Activated CD4-positive, alpha-beta T cell treated with anti-CD3 and anti-CD28 coated beads for 36 hours (primary cell): ENCODE data around the gene OR5T1. TPM values are rescaled to one million over a fixed set of nuclear protein-coding genes. Genes with fewer than 3 reads are reported as not detected.

Experiments used
- ATAC-seq: fragments of 200-7000 bp; cut with Tn5 transposase; one replicate; pipeline ENCODE4 v1.10.0; 2021; ENCODE audit warnings: mild to moderate bottlenecking, moderate library complexity
- CTCF ChIA-PET: fragments of 350-600 bp; sonication (Branson Sonifier 250); formaldehyde crosslinking; loops from one replicate; lab custom pipeline; 2021; ENCODE audit warnings: antibody characterized with exemption; lab: Charles Lee
- POLR2A ChIA-PET: fragments of 350-600 bp; sonication (Branson Sonifier 250); formaldehyde crosslinking; loops from one replicate; lab custom pipeline; 2021; ENCODE audit warnings: antibody characterized with exemption, inconsistent platforms; lab: Charles Lee
- DNase-seq: peaks from one replicate; pipeline ENCODE4 v3.0.0-alpha.2; 2020
- H3K27ac Mint-ChIP-seq: one replicate; pipeline ENCODE4 v1.8.0; 2021; ENCODE audit warnings: mixed read lengths
- H3K27me3 Mint-ChIP-seq: one replicate; pipeline ENCODE4 v1.8.0; 2021; ENCODE audit warnings: mixed read lengths
- H3K36me3 Mint-ChIP-seq: one replicate; pipeline ENCODE4 v1.8.0; 2021; ENCODE audit warnings: low read depth, mixed read lengths
- H3K4me1 Mint-ChIP-seq: one replicate; pipeline ENCODE4 v1.8.0; 2021; ENCODE audit warnings: mixed read lengths
- H3K4me3 Mint-ChIP-seq: one replicate; pipeline ENCODE4 v1.8.0; 2021; ENCODE audit warnings: mild to moderate bottlenecking, moderate library complexity, mixed read lengths
- H3K9me3 Mint-ChIP-seq: one replicate; pipeline ENCODE4 v1.8.0; 2021; ENCODE audit warnings: low read depth, mixed read lengths
- intact Hi-C, 2 experiments: fragments of 100-400 bp; cut with DNase I in 1 of 2; cut with micrococcal nuclease in 1 of 2; formaldehyde crosslinking; loops; one replicate each; pipeline versions ENCODE4 v1.14.2 to v1.15.1; 2022 to 2024; cut with DNase I, micrococcal nuclease
- total RNA-seq, 2 experiments: library from RNA; stranded (reverse); gene quantifications; one replicate each; pipeline ENCODE4 v1.2.3, GENCODE V29; 2021

OR5T1 gene
- not detected for total RNA-seq

GRCh38 chr11:56273854-56274253 lies at the start of gene OR5T1:
Gene OR5T1 (plus strand): TSS chr11:56274154. CDS start chr11:56275639, 1,485 bp downstream.
- DNase-seq (no peak), ATAC-seq (no peak)
- no peaks in the 10 kb centered on the region for H3K4me1 Mint-ChIP-seq
- intact Hi-C loops: no loop called here
- no peak within 1 kb of the TSS for H3K27ac Mint-ChIP-seq
- no peak within 1 kb of the TSS for H3K4me3 Mint-ChIP-seq
- ChIA-PET CTCF (no interaction called here), POLR2A (no interaction called here)
- H3K36me3 Mint-ChIP-seq: no peaks in the 10 kb centered on the region
- H3K9me3 Mint-ChIP-seq: peaks cover 16% of the 10 kb centered on the region
- no peaks in the 10 kb centered on the region for H3K27me3 Mint-ChIP-seq

- no peak for DNase-seq
- H3K36me3 Mint-ChIP-seq: no peaks in the 10 kb centered on the region
- no peak within 1 kb of the TSS for H3K27ac Mint-ChIP-seq
- no peak for ATAC-seq
- intact Hi-C loops: no loop called here
- H3K4me3 Mint-ChIP-seq: no peak within 1 kb of the TSS
- no peaks in the 10 kb centered on the region for H3K4me1 Mint-ChIP-seq
- no peaks in the 10 kb centered on the region for H3K27me3 Mint-ChIP-seq
- POLR2A ChIA-PET: no interaction called here
- CTCF ChIA-PET: no interaction called here
- H3K9me3 Mint-ChIP-seq: peaks cover 19% of the 10 kb centered on the region
Measured at GRCh38 chr11:56234155-56234554, 39.8 kb upstream of the OR5T1 start, which contains the start of gene OR5T2. Gene OR5T2 (minus strand): TSS chr11:56234255. CDS start chr11:56233062, 1,193 bp downstream.

- ChIA-PET CTCF (no interaction called here), POLR2A (no interaction called here)
- Mint-ChIP-seq H3K9me3 (peaks cover 15% of the 10 kb centered on the region), H3K36me3 (no peaks in the 10 kb centered on the region), H3K27ac (no peak within 1 kb of the TSS), H3K4me3 (no peak within 1 kb of the TSS), H3K4me1 (no peaks in the 10 kb centered on the region), H3K27me3 (no peaks in the 10 kb centered on the region)
- no peak for DNase-seq
- intact Hi-C loops: no loop called here
- ATAC-seq: no peak
Measured at GRCh38 chr11:56251954-56252353, 22.0 kb upstream of the OR5T1 start, which contains the start of gene OR5T3. Gene OR5T3 (plus strand): TSS chr11:56252254. CDS start chr11:56252254, 0 bp downstream.

- ATAC-seq (no peak), DNase-seq (no peak)
- Mint-ChIP-seq H3K27ac (no peak overlapping the region), H3K9me3 (peaks cover 19% of the 10 kb centered on the region), H3K4me1 (no peaks in the 10 kb centered on the region), H3K4me3 (no peak overlapping the region), H3K27me3 (no peaks in the 10 kb centered on the region), H3K36me3 (peaks cover 2% of the 10 kb centered on the region)
- intact Hi-C loops: no loop called here
- ChIA-PET CTCF (no interaction called here), POLR2A (no interaction called here)
Measured at GRCh38 chr11:56271092-56271491, 2.9 kb upstream of the OR5T1 start.

GRCh38 chr11:56292154-56292553 lies 18.2 kb downstream of the OR5T1 start, which contains the start of gene OR8H1:
Gene OR8H1 (minus strand): TSS chr11:56292254. CDS start chr11:56291062, 1,192 bp downstream.
- CTCF ChIA-PET: no interaction called here
- intact Hi-C loops: no loop called here
- POLR2A ChIA-PET: no interaction called here
- Mint-ChIP-seq H3K36me3 (no peaks in the 10 kb centered on the region), H3K27me3 (no peaks in the 10 kb centered on the region), H3K4me1 (no peaks in the 10 kb centered on the region), H3K9me3 (peaks cover 16% of the 10 kb centered on the region), H3K27ac (no peak within 1 kb of the TSS), H3K4me3 (no peak within 1 kb of the TSS)
- ATAC-seq (no peak), DNase-seq (no peak)

- peaks cover 12% of the 10 kb centered on the region for H3K9me3 Mint-ChIP-seq
- H3K36me3 Mint-ChIP-seq: no peaks in the 10 kb centered on the region
- H3K4me1 Mint-ChIP-seq: no peaks in the 10 kb centered on the region
- ChIA-PET POLR2A (no interaction called here), CTCF (no interaction called here)
- no peak overlapping the region for H3K4me3 Mint-ChIP-seq
- ATAC-seq (no peak), DNase-seq (no peak)
- H3K27me3 Mint-ChIP-seq: no peaks in the 10 kb centered on the region
- intact Hi-C loops: no loop called here
- no peak overlapping the region for H3K27ac Mint-ChIP-seq
Measured at GRCh38 chr11:56296898-56297297, 22.9 kb downstream of the OR5T1 start.

- no peaks in the 10 kb centered on the region for H3K27me3 Mint-ChIP-seq
- ChIA-PET POLR2A (no interaction called here), CTCF (no interaction called here)
- intact Hi-C loops: no loop called here
- ATAC-seq (no peak), DNase-seq (no peak)
- peaks cover 25% of the 10 kb centered on the region for H3K9me3 Mint-ChIP-seq
- H3K27ac Mint-ChIP-seq: no peak overlapping the region
- no peak overlapping the region for H3K4me3 Mint-ChIP-seq
- H3K4me1 Mint-ChIP-seq: no peaks in the 10 kb centered on the region
- no peaks in the 10 kb centered on the region for H3K36me3 Mint-ChIP-seq
Measured at GRCh38 chr11:56307836-56308235, 33.9 kb downstream of the OR5T1 start.

- intact Hi-C loops: no loop called here
- Mint-ChIP-seq H3K36me3 (no peaks in the 10 kb centered on the region), H3K9me3 (peaks cover 15% of the 10 kb centered on the region), H3K27ac (no peak within 1 kb of the TSS), H3K4me1 (no peaks in the 10 kb centered on the region), H3K27me3 (no peaks in the 10 kb centered on the region), H3K4me3 (no peak within 1 kb of the TSS)
- ATAC-seq (no peak), DNase-seq (no peak)
- ChIA-PET POLR2A (no interaction called here), CTCF (no interaction called here)
Measured at GRCh38 chr11:56314844-56315243, 40.9 kb downstream of the OR5T1 start, which contains the start of gene OR8K3. Gene OR8K3 (plus strand): TSS chr11:56315144. CDS start chr11:56318307, 3,163 bp downstream.

Other genes starting within 250 kb of the OR5T1 start
- not detected for gene OR5AS1, start 246.5 kb upstream of the OR5T1 start, total RNA-seq
- not detected for gene OR8I2, start 180.8 kb upstream of the OR5T1 start, total RNA-seq
- not detected for gene OR8H2, start 170.5 kb upstream of the OR5T1 start, total RNA-seq
- gene OR8H3, start 151.8 kb upstream of the OR5T1 start, total RNA-seq: not detected
- gene OR8J3, start 134.0 kb upstream of the OR5T1 start, total RNA-seq: not detected
- not detected for gene OR8K5, start 113.8 kb upstream of the OR5T1 start, total RNA-seq
- not detected for gene OR5J2, start 97.5 kb upstream of the OR5T1 start, total RNA-seq
- not detected for gene OR5T2, start 39.9 kb upstream of the OR5T1 start, total RNA-seq
- gene OR5T3, start 21.9 kb upstream of the OR5T1 start, total RNA-seq: not detected
- not detected for gene OR8H1, start 18.1 kb downstream of the OR5T1 start, total RNA-seq
- gene OR8K3, start 41.0 kb downstream of the OR5T1 start, total RNA-seq: not detected
- gene OR8K1, start 71.9 kb downstream of the OR5T1 start, total RNA-seq: not detected
- gene OR8J1, start 80.1 kb downstream of the OR5T1 start, total RNA-seq: not detected
- not detected for gene OR8U1, start 101.5 kb downstream of the OR5T1 start, total RNA-seq
- not detected for gene OR5AL1, start 138.5 kb downstream of the OR5T1 start, total RNA-seq
- gene OR5M3, start 199.2 kb downstream of the OR5T1 start, total RNA-seq: not detected
- gene OR5M8, start 217.2 kb downstream of the OR5T1 start, total RNA-seq: not detected